ENCODE data around the gene ISCA2.

- no peak for TF ChIP-seq NFXL1 (CRISPR knock-in tag; IDR thresholded peaks at IDR 0.05)
- TF ChIP-seq, protein P1, sequence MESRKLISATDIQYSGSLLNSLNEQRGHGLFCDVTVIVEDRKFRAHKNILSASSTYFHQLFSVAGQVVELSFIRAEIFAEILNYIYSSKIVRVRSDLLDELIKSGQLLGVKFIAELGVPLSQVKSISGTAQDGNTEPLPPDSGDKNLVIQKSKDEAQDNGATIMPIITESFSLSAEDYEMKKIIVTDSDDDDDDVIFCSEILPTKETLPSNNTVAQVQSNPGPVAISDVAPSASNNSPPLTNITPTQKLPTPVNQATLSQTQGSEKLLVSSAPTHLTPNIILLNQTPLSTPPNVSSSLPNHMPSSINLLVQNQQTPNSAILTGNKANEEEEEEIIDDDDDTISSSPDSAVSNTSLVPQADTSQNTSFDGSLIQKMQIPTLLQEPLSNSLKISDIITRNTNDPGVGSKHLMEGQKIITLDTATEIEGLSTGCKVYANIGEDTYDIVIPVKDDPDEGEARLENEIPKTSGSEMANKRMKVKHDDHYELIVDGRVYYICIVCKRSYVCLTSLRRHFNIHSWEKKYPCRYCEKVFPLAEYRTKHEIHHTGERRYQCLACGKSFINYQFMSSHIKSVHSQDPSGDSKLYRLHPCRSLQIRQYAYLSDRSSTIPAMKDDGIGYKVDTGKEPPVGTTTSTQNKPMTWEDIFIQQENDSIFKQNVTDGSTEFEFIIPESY (CRISPR knock-in tag; IDR thresholded peaks at IDR 0.05), result no peak
- no peak for TF ChIP-seq CEBPG (CRISPR knock-in tag; IDR thresholded peaks at IDR 0.05)
- TF ChIP-seq CEBPG (tag; conservative IDR thresholded peaks at IDR 0.05 in 1 of 2, IDR thresholded peaks at IDR 0.05 in 1 of 2), result no peak
- no peak for TF ChIP-seq EWSR1 (IDR thresholded peaks at IDR 0.05; ENCODE audit: borderline replicate concordance, low read depth, partially characterized antibody)
- TF ChIP-seq TAF1 (IDR thresholded peaks at IDR 0.05; ENCODE audit: control insufficient read depth, extremely low read depth, insufficient read depth, low read length, severe bottlenecking), result no peak
- no peak for TF ChIP-seq SP2 (IDR thresholded peaks at IDR 0.05; ENCODE audit: extremely low read depth, low read depth, low read length, poor library complexity, severe bottlenecking)
- TF ChIP-seq POLR2A (conservative IDR thresholded peaks at IDR 0.05), result no peak
- no peak for TF ChIP-seq ZFP91 (CRISPR knock-in tag; IDR thresholded peaks at IDR 0.05)
Measured at GRCh38 chr14:74522740-74523139, 29.2 kb downstream of the ISCA2 start.

Measured in K562 (cell line).